GM23338 (cell line): ENCODE measurements around the gene TCP11. TPM values are rescaled to one million over a fixed set of nuclear protein-coding genes. Genes with fewer than 3 reads are reported as not detected.

Experiments used
- ATAC-seq: fragments of 200-7000 bp; cut with Tn5 transposase; 3 replicates; pipeline ENCODE4 v1.9.1; 2020
- DNase-seq: peaks from one replicate; pipeline ENCODE4 v3.0.0-alpha.2; 2015; ENCODE audit warnings: low spot score
- H2AFZ ChIP-seq: fragments of 200-600 bp; sonication (generic); 2 replicates; pipeline ENCODE4 v1.8.0; 2016; ENCODE audit warnings: antibody characterized with exemption, mild to moderate bottlenecking, moderate library complexity
- H3F3A ChIP-seq: fragments of 200-600 bp; sonication (generic); replicated peaks from 2 replicates; pipeline ENCODE4 v1.8.0; 2017; ENCODE audit warnings: antibody characterized with exemption, mixed run types, low read depth
- H3K27ac ChIP-seq: fragments of 200-600 bp; sonication (generic); 2 replicates; pipeline ENCODE4 v1.6.1; 2016; ENCODE audit warnings: low read depth
- H3K27me3 ChIP-seq: fragments of 200-600 bp; sonication (generic); 2 replicates; pipeline ENCODE4 v1.8.0; 2016; ENCODE audit warnings: mild to moderate bottlenecking, mixed run types, moderate library complexity; ENCODE audit not compliant: insufficient read depth
- H3K36me3 ChIP-seq: fragments of 200-600 bp; sonication (generic); 2 replicates; pipeline ENCODE4 v1.8.0; 2016; ENCODE audit warnings: mild to moderate bottlenecking; ENCODE audit not compliant: insufficient read depth
- H3K4me1 ChIP-seq: fragments of 200-600 bp; sonication (generic); 2 replicates; pipeline ENCODE4 v1.8.0; 2016; ENCODE audit warnings: mild to moderate bottlenecking, moderate library complexity; ENCODE audit not compliant: insufficient read depth
- H3K4me2 ChIP-seq: fragments of 200-600 bp; sonication (generic); 2 replicates; pipeline ENCODE4 v1.7.1; 2017; ENCODE audit warnings: mixed run types
- H3K4me3 ChIP-seq: fragments of 200-600 bp; sonication (generic); 2 replicates; pipeline ENCODE4 v1.6.1; 2016; ENCODE audit warnings: mixed run types
- H3K79me2 ChIP-seq: fragments of 200-600 bp; sonication (generic); replicated peaks from 2 replicates; pipeline ENCODE4 v1.8.0; 2017; ENCODE audit warnings: mild to moderate bottlenecking; ENCODE audit not compliant: insufficient read depth
- H3K9me2 ChIP-seq: fragments of 200-600 bp; sonication (generic); 2 replicates; pipeline ENCODE4 v1.8.0; 2017; ENCODE audit not compliant: insufficient read depth
- H4K20me1 ChIP-seq: fragments of 200-600 bp; sonication (generic); replicated peaks from 2 replicates; pipeline ENCODE4 v1.8.0; 2017; ENCODE audit warnings: mild to moderate bottlenecking; ENCODE audit not compliant: insufficient read depth
- H3K27ac Mint-ChIP-seq: 2 replicates; pipeline ENCODE4 v1.8.0; 2020; ENCODE audit warnings: inconsistent platforms, mild to moderate bottlenecking, moderate library complexity, mixed read lengths
- H3K27me3 Mint-ChIP-seq: 3 replicates; pipeline ENCODE4 v1.8.0; 2022; ENCODE audit warnings: low read depth, mild to moderate bottlenecking, moderate library complexity, mixed read lengths, inconsistent platforms; ENCODE audit not compliant: insufficient read depth, poor library complexity
- H3K36me3 Mint-ChIP-seq: 3 replicates; pipeline ENCODE4 v1.8.0; 2021; ENCODE audit warnings: low read depth, mild to moderate bottlenecking, inconsistent platforms, moderate library complexity, mixed read lengths
- H3K4me1 Mint-ChIP-seq: 3 replicates; pipeline ENCODE4 v1.8.0; 2020; ENCODE audit warnings: mild to moderate bottlenecking, inconsistent platforms, mixed read lengths
- H3K4me3 Mint-ChIP-seq: 3 replicates; pipeline ENCODE4 v1.8.0; 2021; ENCODE audit warnings: moderate library complexity, mild to moderate bottlenecking, inconsistent platforms, mixed read lengths
- H3K9me3 Mint-ChIP-seq: 3 replicates; pipeline ENCODE4 v1.8.0; 2020; ENCODE audit warnings: moderate library complexity, mild to moderate bottlenecking, inconsistent platforms, mixed read lengths
- CREB1 ChIP-seq: fragments of 250-450 bp; sonication (Bioruptor Pico); IDR thresholded peaks from 2 replicates; pipeline ENCODE4 v1.5.0; 2020; ENCODE audit warnings: low read depth, mild to moderate bottlenecking, moderate library complexity
- REST ChIP-seq: IDR thresholded peaks from one replicate; pipeline ENCODE4 v1.6.1; 2018; ENCODE audit warnings: antibody characterized with exemption; ENCODE audit not compliant: unreplicated experiment
- ZNF331 ChIP-seq: fragments of 250-450 bp; sonication (Bioruptor Pico); IDR thresholded peaks from 2 replicates; pipeline ENCODE4 v1.5.0; 2020; ENCODE audit warnings: low read depth, mild to moderate bottlenecking, moderate library complexity
- ZNF462 ChIP-seq: fragments of 250-450 bp; sonication (Bioruptor Pico); IDR thresholded peaks from 2 replicates; pipeline ENCODE4 v1.5.0; 2020; ENCODE audit warnings: mild to moderate bottlenecking, moderate library complexity
- polyA plus RNA-seq: library from polyadenylated mRNA; unstranded; fragments of >200 nt; fragmentation: Nextera tagmentation; extraction: Ambion mirVana; gene quantifications from 2 replicates; pipeline ENCODE4 v1.2.1, GENCODE V29; 2016
- total RNA-seq: library from RNA; depleted of rRNA; stranded (reverse); fragments of >200 nt; shearing (Covaris generic); gene quantifications from 2 replicates; pipeline ENCODE4 v1.2.3, GENCODE V29; 2014

Gene TCP11
- total and polyA plus RNA-seq, 2 experiments from 2014 or later: not detected

GRCh38 chr6:35164277-35164676 is 23.1 kb upstream of the TCP11 start:
- no peaks in the 10 kb centered on the region for H3K79me2 ChIP-seq
- H3K27me3 ChIP-seq: no peaks in the 10 kb centered on the region
- DNase-seq: no peak
- no peaks in the 10 kb centered on the region for H3F3A ChIP-seq
- no peaks in the 10 kb centered on the region for H3K36me3 Mint-ChIP-seq
- no peak overlapping the region for H3K27ac ChIP-seq
- 0 out of 2 replicates have a peak, but pooled peaks cover 2% of the 10 kb centered on the region for H3K9me2 ChIP-seq
- peaks cover 13% of the 10 kb centered on the region for H3K4me1 Mint-ChIP-seq
- H3K4me1 ChIP-seq: no peaks in the 10 kb centered on the region
- ATAC-seq: no peak
- no peak overlapping the region for H2AFZ ChIP-seq
- H3K27me3 Mint-ChIP-seq: peaks cover 2% of the 10 kb centered on the region
- H4K20me1 ChIP-seq: no peaks in the 10 kb centered on the region
- TF ChIP-seq CREB1 (CRISPR knock-in tag): no peak
- no peak for TF ChIP-seq ZNF462 (CRISPR knock-in tag)
- no peak for TF ChIP-seq REST
- TF ChIP-seq ZNF331: no peak
- H3K4me2 ChIP-seq: no peak overlapping the region
- no peak overlapping the region for H3K27ac Mint-ChIP-seq
- no peaks in the 10 kb centered on the region for H3K36me3 ChIP-seq
- no peaks in the 10 kb centered on the region for H3K9me3 Mint-ChIP-seq
- H3K4me3 Mint-ChIP-seq: no peak overlapping the region
- no peak overlapping the region for H3K4me3 ChIP-seq
